Endothelial cell of umbilical vein (primary cell): Measurements from ENCODE around the gene CCSER2.

Experiments
- CTCF ChIP-seq, 2 donors: IDR thresholded peaks; 1 replicate in 1 of 2; 2 replicates in 1 of 2; pipeline ENCODE4 v1.5.1; 2011; ENCODE audit warnings: low read length in 2 of 2, mild to moderate bottlenecking in 2 of 2, moderate library complexity in 2 of 2, control low read depth in 1 of 2, inconsistent platforms in 1 of 2, low read depth in 1 of 2; ENCODE audit not compliant: insufficient read depth in 1 of 2; ENCODE audit errors: extremely low read depth in 1 of 2
- EZH2 ChIP-seq: IDR thresholded peaks from 2 replicates; pipeline ENCODE4 v1.6.1; 2012; ENCODE audit warnings: borderline replicate concordance, low read depth, mild to moderate bottlenecking, moderate library complexity, low read length, inconsistent platforms; ENCODE audit not compliant: severe bottlenecking
- FOS ChIP-seq: IDR thresholded peaks from 2 replicates; pipeline ENCODE4 v1.6.1; 2011; ENCODE audit warnings: mild to moderate bottlenecking, low read length, moderate library complexity, borderline replicate concordance; ENCODE audit not compliant: insufficient read depth
- GATA2 ChIP-seq: IDR thresholded peaks from 2 replicates; pipeline ENCODE4 v1.7.0; 2011; ENCODE audit warnings: low read depth, mild to moderate bottlenecking, moderate library complexity, mixed read lengths, low read length; ENCODE audit not compliant: insufficient read length, insufficient read depth
- JUN ChIP-seq: IDR thresholded peaks from 2 replicates; pipeline ENCODE4 v1.6.1; 2011; ENCODE audit warnings: borderline replicate concordance, low read depth; ENCODE audit not compliant: insufficient read length, insufficient read depth
- MAX ChIP-seq: IDR thresholded peaks from 2 replicates; pipeline ENCODE4 v1.6.1; 2011; ENCODE audit not compliant: insufficient read depth, insufficient read length
- MYC ChIP-seq: IDR thresholded peaks from one replicate; pipeline ENCODE4 v1.6.1; 2011; ENCODE audit warnings: mild to moderate bottlenecking, low read depth, low read length
- POLR2A ChIP-seq: IDR thresholded peaks from 2 replicates; pipeline ENCODE4 v1.6.1; 2012; ENCODE audit warnings: low read depth, mild to moderate bottlenecking, control low read depth, low read length
- POLR2AphosphoS5 ChIP-seq: IDR thresholded peaks from 2 replicates; pipeline ENCODE4 v1.6.1; 2012; ENCODE audit warnings: low read depth, mild to moderate bottlenecking, control low read depth, low read length, moderate library complexity; ENCODE audit not compliant: insufficient read depth

- TF ChIP-seq POLR2A (no peak), MAX (no peak), EZH2 (no peak), CTCF (IDR thresholded peaks at IDR 0.05; ENCODE audit: extremely low read depth in 1 of 2, insufficient read depth in 1 of 2, low read depth in 1 of 2, low read length in 2 of 2) (no peak), GATA2 (no peak), POLR2AphosphoS5 (no peak), MYC (no peak), JUN (no peak), FOS (no peak)
Observed at GRCh38 chr10:84538036-84538435, 209.6 kb downstream of the CCSER2 start.
